LNCAP (cell line): ENCODE measurements around the gene NOS1AP.
A peak's percentile ranks its signal among the peaks of the same experiment; 100 is the strongest.

ENCODE experiments used
- CTCF ChIP-seq: fragments of 450-650 bp; IDR thresholded peaks from 2 replicates; pipeline ENCODE4 v1.5.1; 2017; ENCODE audit warnings: mild to moderate bottlenecking

The NOS1AP gene

GRCh38 chr1:162276493-162276892 is 207.0 kb downstream of the NOS1AP start:
- peak; percentile 67 for TF ChIP-seq CTCF

GRCh38 chr1:162279136-162279498 is 209.6 kb downstream of the NOS1AP start:
- TF ChIP-seq CTCF, result no peak

GRCh38 chr1:162281426-162281825 is 211.9 kb downstream of the NOS1AP start:
- no peak for TF ChIP-seq CTCF

- no peak for TF ChIP-seq CTCF
These were observed 214.2 kb downstream of the NOS1AP start for GRCh38 chr1:162283657-162284056.

GRCh38 chr1:162284206-162284955 is 214.9 kb downstream of the NOS1AP start:
- no peak for TF ChIP-seq CTCF

- no peak for TF ChIP-seq CTCF
These were observed 215.7 kb downstream of the NOS1AP start for GRCh38 chr1:162285149-162285561.

GRCh38 chr1:162291000-162291399 is 221.5 kb downstream of the NOS1AP start:
- no peak for TF ChIP-seq CTCF

GRCh38 chr1:162292422-162292849 is 222.9 kb downstream of the NOS1AP start:
- TF ChIP-seq CTCF, result no peak
